Neural progenitor cell (in vitro differentiated cells): Measurements from ENCODE around the gene HDLBP. TPM values are rescaled to one million over a fixed set of nuclear protein-coding genes. Genes with fewer than 3 reads are reported as not detected.

Source experiments
- DNase-seq: peaks from one replicate; pipeline ENCODE4 v3.0.0-alpha.2; 2016; ENCODE audit warnings: low spot score
- H2AFZ ChIP-seq: fragments of 200-600 bp; sonication (generic); replicated peaks from 2 replicates; pipeline ENCODE4 v1.6.1; 2016; ENCODE audit warnings: antibody characterized with exemption
- H3F3A ChIP-seq: fragments of 200-600 bp; sonication (generic); 2 replicates; pipeline ENCODE4 v1.6.1; 2016; ENCODE audit warnings: antibody characterized with exemption, low read depth
- H3K27ac ChIP-seq: fragments of 200-600 bp; sonication (generic); 2 replicates; pipeline ENCODE4 v1.5.1; 2016; ENCODE audit warnings: mild to moderate bottlenecking
- H3K27me3 ChIP-seq: fragments of 200-600 bp; sonication (generic); 2 replicates; pipeline ENCODE4 v1.6.1; 2016; ENCODE audit warnings: mild to moderate bottlenecking, moderate library complexity
- H3K36me3 ChIP-seq: fragments of 200-600 bp; sonication (generic); 2 replicates; pipeline ENCODE4 v1.5.1; 2016
- H3K4me1 ChIP-seq: fragments of 200-600 bp; sonication (generic); 2 replicates; pipeline ENCODE4 v1.6.1; 2016; ENCODE audit warnings: mixed run types
- H3K4me2 ChIP-seq: fragments of 200-600 bp; sonication (generic); 2 replicates; pipeline ENCODE4 v1.6.1; 2016
- H3K4me3 ChIP-seq: fragments of 200-600 bp; sonication (generic); 2 replicates; pipeline ENCODE4 v1.5.1; 2016
- H3K79me2 ChIP-seq: fragments of 200-600 bp; sonication (generic); 2 replicates; pipeline ENCODE4 v1.6.1; 2016; ENCODE audit warnings: low read depth
- H3K9ac ChIP-seq: fragments of 200-600 bp; sonication (generic); 2 replicates; pipeline ENCODE4 v1.6.1; 2016
- H3K9me3 ChIP-seq: fragments of 200-600 bp; sonication (generic); 2 replicates; pipeline ENCODE4 v1.5.1; 2016; ENCODE audit warnings: low read depth
- H4K20me1 ChIP-seq: fragments of 200-600 bp; sonication (generic); 2 replicates; pipeline ENCODE4 v1.6.1; 2016; ENCODE audit warnings: low read depth
- H3K27ac Mint-ChIP-seq: 3 replicates; pipeline ENCODE4 v1.8.0; 2021; ENCODE audit warnings: mixed read lengths
- H3K27me3 Mint-ChIP-seq: 2 replicates; pipeline ENCODE4 v1.8.0; 2022; ENCODE audit warnings: low read depth, mild to moderate bottlenecking, inconsistent platforms, moderate library complexity, mixed read lengths; ENCODE audit not compliant: insufficient read depth
- H3K36me3 Mint-ChIP-seq: 3 replicates; pipeline ENCODE4 v1.8.0; 2021; ENCODE audit warnings: mixed read lengths
- H3K4me1 Mint-ChIP-seq: 3 replicates; pipeline ENCODE4 v1.8.0; 2021; ENCODE audit warnings: mixed read lengths
- H3K4me3 Mint-ChIP-seq: 3 replicates; pipeline ENCODE4 v1.8.0; 2021; ENCODE audit warnings: mild to moderate bottlenecking, moderate library complexity, mixed read lengths
- H3K9me3 Mint-ChIP-seq: 3 replicates; pipeline ENCODE4 v1.8.0; 2020; ENCODE audit warnings: mixed read lengths
- CTCF ChIP-seq: fragments of 200-600 bp; sonication (generic); IDR thresholded peaks from 2 replicates; pipeline ENCODE4 v1.5.1; 2017; ENCODE audit warnings: antibody characterized with exemption, mild to moderate bottlenecking
- EZH2 ChIP-seq: fragments of 200-600 bp; sonication (generic); IDR thresholded peaks from 2 replicates; pipeline ENCODE4 v1.6.1; 2017; ENCODE audit warnings: antibody characterized with exemption, mild to moderate bottlenecking, moderate library complexity
- EZH2phosphoT487 ChIP-seq: fragments of 200-600 bp; sonication (generic); IDR thresholded peaks from 2 replicates; pipeline ENCODE4 v1.6.1; 2017; ENCODE audit warnings: antibody characterized with exemption
- total RNA-seq: library from RNA; depleted of rRNA; stranded (reverse); fragments of >200 nt; gene quantifications from 2 replicates; pipeline ENCODE4 v1.2.3, GENCODE V29; 2015; ENCODE audit warnings: low replicate concordance

The HDLBP gene
- total RNA-seq, 1 donor from 2014 or later, result 251 TPM

GRCh38 chr2:241244368-241244767, 71.1 kb downstream of the HDLBP start:
- H3K36me3 Mint-ChIP-seq, result peaks cover 56% of the 10 kb centered on the region
- H3K79me2 ChIP-seq, result no peaks in the 10 kb centered on the region
- H3K36me3 ChIP-seq, result peaks cover 2% of the 10 kb centered on the region
- no peak overlapping the region for H3K9ac ChIP-seq
- no peak overlapping the region for H3K4me3 Mint-ChIP-seq
- DNase-seq, result no peak
- H3K4me3 ChIP-seq, result no peak overlapping the region
- H3K4me2 ChIP-seq, result no peak overlapping the region
- no peaks in the 10 kb centered on the region for H3K9me3 Mint-ChIP-seq
- no peak overlapping the region for H3K27ac ChIP-seq
- H4K20me1 ChIP-seq, result peaks cover 13% of the 10 kb centered on the region
- TF ChIP-seq EZH2 (no peak), EZH2phosphoT487 (no peak), CTCF (no peak)
- H3F3A ChIP-seq, result no peaks in the 10 kb centered on the region
- no peaks in the 10 kb centered on the region for H3K9me3 ChIP-seq
- H3K4me1 ChIP-seq, result no peaks in the 10 kb centered on the region
- H3K4me1 Mint-ChIP-seq, result no peaks in the 10 kb centered on the region
- no peaks in the 10 kb centered on the region for H3K27me3 ChIP-seq
- H2AFZ ChIP-seq, result no peak overlapping the region
- peaks cover 2% of the 10 kb centered on the region for H3K27me3 Mint-ChIP-seq
- no peak overlapping the region for H3K27ac Mint-ChIP-seq

- Mint-ChIP-seq H3K4me1 (no peaks in the 10 kb centered on the region), H3K27me3 (peaks cover 2% of the 10 kb centered on the region), H3K36me3 (peaks cover 54% of the 10 kb centered on the region), H3K4me3 (no peak overlapping the region), H3K27ac (no peak overlapping the region), H3K9me3 (no peaks in the 10 kb centered on the region)
- Histone ChIP-seq H3K4me3 (no peak overlapping the region), H3K9ac (no peak overlapping the region), H3K27me3 (no peaks in the 10 kb centered on the region), H3K27ac (no peak overlapping the region), H3K9me3 (no peaks in the 10 kb centered on the region), H3K4me2 (no peak overlapping the region), H2AFZ (no peak overlapping the region), H3K36me3 (peaks cover 2% of the 10 kb centered on the region), H3K79me2 (no peaks in the 10 kb centered on the region), H3F3A (no peaks in the 10 kb centered on the region), H4K20me1 (peaks cover 13% of the 10 kb centered on the region), H3K4me1 (no peaks in the 10 kb centered on the region)
- no peak for TF ChIP-seq EZH2phosphoT487
- no peak for TF ChIP-seq EZH2
- TF ChIP-seq CTCF, result no peak
- DNase-seq, result no peak
Measured at GRCh38 chr2:241242306-241242705, 73.2 kb downstream of the HDLBP start.

- H3K36me3 Mint-ChIP-seq, result peaks cover 53% of the 10 kb centered on the region
- H3K4me3 Mint-ChIP-seq, result no peak overlapping the region
Measured at GRCh38 chr2:241241669-241242068, 73.8 kb downstream of the HDLBP start.

More at GRCh38 chr2:241241669-241242068, 73.8 kb downstream of the HDLBP start:
- no peaks in the 10 kb centered on the region for H3K9me3 Mint-ChIP-seq
- TF ChIP-seq CTCF (no peak), EZH2 (no peak), EZH2phosphoT487 (no peak)
- no peak overlapping the region for H3K9ac ChIP-seq
- no peaks in the 10 kb centered on the region for H3K79me2 ChIP-seq
- H3K27ac Mint-ChIP-seq, result no peak overlapping the region
- no peak overlapping the region for H3K4me2 ChIP-seq
- H3K4me3 ChIP-seq, result no peak overlapping the region
- no peaks in the 10 kb centered on the region for H3K27me3 ChIP-seq
- no peaks in the 10 kb centered on the region for H3F3A ChIP-seq
- no peak for DNase-seq
- no peak overlapping the region for H2AFZ ChIP-seq
- H3K27me3 Mint-ChIP-seq, result peaks cover 1% of the 10 kb centered on the region
- H3K27ac ChIP-seq, result no peak overlapping the region
- no peaks in the 10 kb centered on the region for H3K9me3 ChIP-seq
- H3K4me1 Mint-ChIP-seq, result no peaks in the 10 kb centered on the region
- no peaks in the 10 kb centered on the region for H3K4me1 ChIP-seq
- peaks cover 2% of the 10 kb centered on the region for H3K36me3 ChIP-seq
- H4K20me1 ChIP-seq, result peaks cover 13% of the 10 kb centered on the region
